Aorta (tissue), 5 donors: Measurements from ENCODE around the gene PRKN. TPM values are rescaled to one million over a fixed set of nuclear protein-coding genes. Genes with fewer than 3 reads are reported as not detected.
A peak's percentile ranks its signal among the peaks of the same experiment; 100 is the strongest.

Source experiments
- ATAC-seq: fragments of 200-7000 bp; cut with Tn5 transposase; one replicate; pipeline ENCODE4 v1.9.1; 2022; ENCODE audit warnings: moderate library complexity; ENCODE audit not compliant: low FRiP score
- DNase-seq, 2 donors: peaks; one replicate each; pipeline ENCODE4 v3.0.0-alpha.2; 2020
- H3K27ac ChIP-seq, 2 donors: one replicate each; pipeline ENCODE4 v1.5.1; 2013; ENCODE audit warnings: low read length in 2 of 2, mild to moderate bottlenecking in 2 of 2, moderate library complexity in 2 of 2, control low read depth in 1 of 2, inconsistent platforms in 1 of 2, low read depth in 1 of 2
- H3K27me3 ChIP-seq, 2 donors: one replicate each; pipeline ENCODE4 v1.6.1; 2013; ENCODE audit warnings: control low read depth in 1 of 2, low read length in 1 of 2, mild to moderate bottlenecking in 1 of 2, moderate library complexity in 1 of 2; ENCODE audit not compliant: insufficient read depth in 2 of 2, control insufficient read depth in 1 of 2
- H3K36me3 ChIP-seq, 2 donors: one replicate each; pipeline ENCODE4 v1.6.1; 2013; ENCODE audit warnings: control low read depth in 1 of 2, low read length in 1 of 2, mild to moderate bottlenecking in 1 of 2; ENCODE audit not compliant: insufficient read depth in 2 of 2, control insufficient read depth in 1 of 2
- H3K4me1 ChIP-seq, 2 donors: one replicate each; pipeline ENCODE4 v1.6.1; 2013; ENCODE audit warnings: low read length in 2 of 2, control low read depth in 1 of 2, mild to moderate bottlenecking in 1 of 2, moderate library complexity in 1 of 2; ENCODE audit not compliant: insufficient read depth in 2 of 2, control insufficient read depth in 1 of 2
- H3K4me3 ChIP-seq, 2 donors: one replicate each; pipeline ENCODE4 v1.5.1; 2013; ENCODE audit warnings: low read length in 2 of 2, control low read depth in 1 of 2, mild to moderate bottlenecking in 1 of 2
- H3K9me3 ChIP-seq: one replicate; pipeline ENCODE4 v1.6.1; 2013; ENCODE audit warnings: mild to moderate bottlenecking, low read length; ENCODE audit not compliant: control insufficient read depth
- WGBS, 2 donors: extraction: QIAGEN DNeasy Blood & Tissue Kit; methylation state at CpG; one replicate each; pipeline ENCODE4 v1.1.7; 2013; 5-methylcytosine and 5-hydroxymethylcytosine counted together
- intact Hi-C, 2 donors: fragments of 100-400 bp; cut with DNase I; formaldehyde crosslinking; loops; one replicate each; pipeline versions ENCODE4 v1.14.2 to v1.15.0; 2022
- polyA plus RNA-seq, 2 donors: library from polyadenylated mRNA; stranded (reverse); fragments of 200-250 nt; gene quantifications; one replicate each; pipeline ENCODE4 v1.2.3, GENCODE V29; 2013
- total RNA-seq, 2 donors: library from RNA; stranded (reverse); fragmentation: NEBNext Ultra II Directional; extraction: Animal tissue kit (Norgen Biotek cat#: 25700); gene quantifications; one replicate each; pipeline ENCODE4 v1.2.1, GENCODE V29; 2021
- donor health status: healthy with polysubstance abuse.
- donor health status: Bipolar disorder and iron deficiency.
- donor health status: DM: no; HTN: no; CAD: no.
- donor health status: DM: no; HTN: no; CAD: no.
- donor health status: DM: yes; HTN: yes; CAD: no.

Gene PRKN
- total and polyA plus RNA-seq, 4 donors, result 1.0 to 17.3 (median 5.7) TPM

GRCh38 chr6:161403717-161404116 is 1323.8 kb downstream of the PRKN start:
- intact Hi-C loops, result no loop called here

GRCh38 chr6:161401587-161402309 is 1325.8 kb downstream of the PRKN start:
- intact Hi-C loops, result no loop called here
- Histone ChIP-seq H3K27ac (no peak overlapping the region), H3K27me3 (no peaks in the 10 kb centered on the region), H3K4me1 (no peaks in the 10 kb centered on the region), H3K4me3 (no peak overlapping the region), H3K9me3 (peaks cover 3% of the 10 kb centered on the region), H3K36me3 (no peaks in the 10 kb centered on the region)
- ATAC-seq (no peak), DNase-seq (no peak)
- WGBS, 2 donors, result 84 to 88% methylated on average over 8 of the region's 8 CpGs

More at GRCh38 chr6:161403717-161404116, 1323.8 kb downstream of the PRKN start:
- DNase-seq, result no peak
- Histone ChIP-seq H3K27me3 (no peaks in the 10 kb centered on the region), H3K4me1 (no peaks in the 10 kb centered on the region), H3K36me3 (no peaks in the 10 kb centered on the region), H3K27ac (no peak overlapping the region), H3K9me3 (peaks cover 3% of the 10 kb centered on the region), H3K4me3 (no peak overlapping the region)
- no peak for ATAC-seq
- WGBS, 2 donors, result 77 to 86% methylated on average over 1 of the region's 1 CpG

GRCh38 chr6:161400671-161401070 is 1326.9 kb downstream of the PRKN start:
- ATAC-seq (no peak), DNase-seq (no peak)
- intact Hi-C loops, result no loop called here
- no peak overlapping the region for H3K27ac ChIP-seq
- H3K4me1 ChIP-seq, result no peaks in the 10 kb centered on the region
- 54 to 64% methylated on average over 5 of the region's 5 CpGs for WGBS, 2 donors
- peaks cover 3% of the 10 kb centered on the region for H3K9me3 ChIP-seq
- no peaks in the 10 kb centered on the region for H3K36me3 ChIP-seq
- H3K27me3 ChIP-seq, result no peaks in the 10 kb centered on the region
- no peak overlapping the region for H3K4me3 ChIP-seq

- Histone ChIP-seq H3K27me3 (no peaks in the 10 kb centered on the region), H3K4me3 (no peak overlapping the region), H3K4me1 (no peaks in the 10 kb centered on the region), H3K36me3 (no peaks in the 10 kb centered on the region), H3K9me3 (peaks cover 3% of the 10 kb centered on the region), H3K27ac (no peak overlapping the region)
- peak in 1 of 2 donors; percentile 45 for DNase-seq
- ATAC-seq, result no peak
- intact Hi-C loops, result no loop called here
- WGBS, 2 donors, result 96 to 99% methylated on average over 6 of the region's 6 CpGs
Observed at GRCh38 chr6:161396539-161396938, 1331.0 kb downstream of the PRKN start.

- ATAC-seq (no peak), DNase-seq (peak in 1 of 2 donors; percentile 58)
- Histone ChIP-seq H3K4me3 (no peak overlapping the region), H3K4me1 (no peaks in the 10 kb centered on the region), H3K36me3 (no peaks in the 10 kb centered on the region), H3K27ac (no peak overlapping the region), H3K9me3 (peaks cover 3% of the 10 kb centered on the region), H3K27me3 (no peaks in the 10 kb centered on the region)
- intact Hi-C loops, result no loop called here
- WGBS, 2 donors, result 77 to 78% methylated on average over 9 of the region's 9 CpGs
Observed at GRCh38 chr6:161395716-161396231, 1331.8 kb downstream of the PRKN start.

- no peak overlapping the region for H3K4me3 ChIP-seq
- no peak overlapping the region for H3K27ac ChIP-seq
- H3K4me1 ChIP-seq, result no peaks in the 10 kb centered on the region
- H3K27me3 ChIP-seq, result no peaks in the 10 kb centered on the region
- intact Hi-C loops, result no loop called here
- ATAC-seq (no peak), DNase-seq (no peak)
- H3K9me3 ChIP-seq, result peaks cover 2% of the 10 kb centered on the region
- 87 to 91% methylated on average over 5 of the region's 5 CpGs for WGBS, 2 donors
- H3K36me3 ChIP-seq, result no peaks in the 10 kb centered on the region
Observed at GRCh38 chr6:161394437-161394836, 1333.1 kb downstream of the PRKN start.

- Histone ChIP-seq H3K4me3 (no peak overlapping the region), H3K27me3 (no peaks in the 10 kb centered on the region), H3K4me1 (no peaks in the 10 kb centered on the region), H3K9me3 (no peaks in the 10 kb centered on the region), H3K27ac (no peak overlapping the region), H3K36me3 (no peaks in the 10 kb centered on the region)
- intact Hi-C loops, result no loop called here
- DNase-seq, result no peak
- WGBS, 2 donors, result 4 to 6% methylated on average over 7 of the region's 7 CpGs
- peak; percentile 73 for ATAC-seq
Observed at GRCh38 chr6:161393839-161394364, 1333.7 kb downstream of the PRKN start.

GRCh38 chr6:161393292-161393691 is 1334.3 kb downstream of the PRKN start:
- H3K36me3 ChIP-seq, result no peaks in the 10 kb centered on the region
- H3K4me3 ChIP-seq, result no peak overlapping the region
- 57 to 59% methylated on average over 3 of the region's 3 CpGs for WGBS, 2 donors
- H3K27ac ChIP-seq, result no peak overlapping the region
- DNase-seq (no peak), ATAC-seq (no peak)
- H3K9me3 ChIP-seq, result no peaks in the 10 kb centered on the region
- H3K27me3 ChIP-seq, result no peaks in the 10 kb centered on the region
- no peaks in the 10 kb centered on the region for H3K4me1 ChIP-seq
- intact Hi-C loops, result no loop called here

GRCh38 chr6:161389756-161390155 is 1337.8 kb downstream of the PRKN start:
- WGBS, 2 donors, result 83 to 84% methylated on average over 3 of the region's 3 CpGs
- no peak for ATAC-seq
- no peaks in the 10 kb centered on the region for H3K27me3 ChIP-seq
- H3K36me3 ChIP-seq, result peaks cover 0 to 3% of the 10 kb centered on the region in 2 donors
- H3K9me3 ChIP-seq, result no peaks in the 10 kb centered on the region
- intact Hi-C loops, result no loop called here
- no peaks in the 10 kb centered on the region for H3K4me1 ChIP-seq
- H3K27ac ChIP-seq, result no peak overlapping the region
- DNase-seq, result no peak
- H3K4me3 ChIP-seq, result no peak overlapping the region
